Measurements from ENCODE around the gene RIMS4.

The RIMS4 gene

DNA sequence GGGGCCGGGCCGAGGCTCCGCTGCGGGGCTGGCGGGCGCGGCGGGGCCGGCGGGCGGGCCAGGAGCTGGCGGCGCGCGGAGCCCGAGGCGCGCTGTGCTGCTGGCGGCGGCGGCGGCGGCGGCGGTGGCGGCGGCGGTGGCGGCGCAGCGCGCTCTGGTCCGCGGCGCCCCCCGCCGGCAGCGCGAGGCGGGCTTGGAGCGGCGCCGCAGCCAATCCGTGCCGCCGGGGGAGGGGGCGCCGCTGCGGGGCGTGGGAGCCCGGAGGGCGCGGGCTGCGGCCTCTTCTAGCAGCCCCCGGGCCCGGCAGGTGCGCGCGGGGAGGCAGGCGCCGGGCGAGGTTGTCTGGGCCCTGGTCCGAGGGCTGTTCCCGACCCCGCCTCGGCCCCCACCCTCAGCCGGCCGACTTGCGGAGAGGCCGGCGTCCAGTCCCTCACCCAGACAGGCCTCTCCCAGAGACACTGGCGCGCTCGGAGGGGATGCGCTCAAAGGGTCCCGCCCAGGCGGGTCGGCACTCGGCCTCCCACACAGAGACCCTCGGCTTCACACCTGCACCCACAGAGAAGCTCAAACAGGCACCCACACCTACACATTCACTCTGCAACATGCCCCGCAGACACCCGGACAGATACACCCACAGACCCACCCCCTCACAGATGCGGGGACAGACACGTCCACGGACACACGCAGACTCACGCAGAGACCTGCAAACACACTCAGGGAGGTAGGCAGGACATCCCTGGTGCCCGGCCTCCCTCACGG is at the start of gene RIMS4:
Gene RIMS4, minus strand, starts transcription at position 156 of the 759 bp plus-strand sequence. CDS start 275 bp downstream, outside the sequence.
- no peak for DNase-seq (ENCODE audit: low spot score)

DNA sequence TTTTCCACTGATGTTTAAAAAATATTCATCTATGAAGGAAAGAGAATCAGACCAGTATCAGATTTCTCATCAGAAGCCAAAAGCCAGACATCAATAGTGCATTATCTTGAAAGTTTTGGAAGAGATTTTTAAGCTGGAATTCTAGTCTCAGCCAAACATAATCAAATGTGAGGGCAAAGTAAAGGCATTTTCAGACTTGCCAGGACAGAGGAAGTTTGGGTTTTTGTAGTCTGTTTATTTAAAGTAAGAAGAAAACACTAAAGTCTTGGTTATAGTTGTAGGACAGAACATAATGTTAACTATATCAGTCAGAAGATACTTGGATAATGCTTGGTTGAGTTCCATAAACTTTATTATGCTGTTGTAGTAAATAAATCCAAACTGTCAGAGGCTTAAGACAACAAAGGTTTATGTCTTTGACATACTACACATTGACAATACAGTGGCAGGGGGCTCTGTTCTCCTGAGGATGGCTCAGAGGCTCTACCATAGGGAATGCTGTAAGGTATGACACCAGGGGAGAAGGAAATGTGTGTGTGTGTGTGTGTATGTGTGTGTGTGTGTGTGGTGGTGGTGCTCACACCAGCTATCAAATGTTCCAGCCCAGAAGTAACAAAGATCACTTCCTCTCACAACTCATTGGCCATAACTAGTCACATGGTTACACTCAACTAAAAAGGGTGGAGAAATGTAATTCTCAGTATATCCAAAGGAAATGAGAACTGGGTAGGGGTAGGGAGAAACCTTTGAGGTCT is 48.4 kb upstream of the RIMS4 start:
- DNase-seq (ENCODE audit: low spot score): no peak

DNA sequence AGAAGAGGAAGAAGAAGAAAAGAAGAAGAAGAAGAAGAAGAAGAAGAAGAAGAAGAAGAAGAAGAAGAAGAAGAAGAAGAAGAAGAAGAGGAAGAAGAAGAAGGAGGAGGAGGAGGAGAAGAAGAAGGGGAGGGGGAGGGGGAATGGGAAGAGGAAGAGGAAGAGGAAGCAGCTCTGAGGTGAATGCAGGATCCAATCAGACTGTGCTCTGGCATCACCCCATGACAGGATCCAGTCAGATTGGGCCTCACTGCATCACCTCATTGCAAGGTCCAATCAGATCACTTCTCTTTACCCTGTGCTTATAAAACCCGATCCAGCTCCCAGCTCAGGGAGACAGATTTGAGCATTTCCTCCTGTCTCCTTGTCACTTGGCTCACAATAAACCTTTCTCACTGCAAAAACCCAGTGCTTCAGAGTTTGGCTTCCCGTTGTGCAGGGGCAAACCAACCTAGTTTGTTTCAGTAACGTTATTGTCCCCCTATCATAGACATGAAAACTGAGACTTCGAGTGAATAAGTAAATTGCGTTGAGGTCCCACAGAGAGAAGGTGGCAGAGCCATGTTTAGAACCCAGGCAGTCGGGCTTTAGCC is 46.6 kb upstream of the RIMS4 start:
- no peak for DNase-seq (ENCODE audit: low spot score)

DNA sequence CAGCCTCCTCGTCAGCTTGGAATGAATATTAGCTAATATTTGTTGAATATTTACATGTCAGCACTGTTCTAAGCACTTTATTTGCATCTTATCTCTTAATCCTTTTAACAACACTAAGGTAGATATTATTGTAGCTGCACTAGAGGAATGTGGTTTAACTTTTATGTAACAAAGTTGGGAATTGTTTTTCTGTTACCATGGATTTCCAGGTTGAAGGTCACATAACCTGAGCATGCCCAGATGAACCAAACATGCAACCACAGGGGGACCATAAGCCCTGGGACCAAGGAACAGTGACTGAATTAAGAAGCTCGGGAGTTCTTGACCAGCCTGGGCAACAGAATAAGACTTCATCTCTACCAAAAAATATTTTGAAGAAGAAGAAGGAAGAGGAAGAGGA is 46.1 kb upstream of the RIMS4 start:
- DNase-seq (ENCODE audit: low spot score): no peak

DNA sequence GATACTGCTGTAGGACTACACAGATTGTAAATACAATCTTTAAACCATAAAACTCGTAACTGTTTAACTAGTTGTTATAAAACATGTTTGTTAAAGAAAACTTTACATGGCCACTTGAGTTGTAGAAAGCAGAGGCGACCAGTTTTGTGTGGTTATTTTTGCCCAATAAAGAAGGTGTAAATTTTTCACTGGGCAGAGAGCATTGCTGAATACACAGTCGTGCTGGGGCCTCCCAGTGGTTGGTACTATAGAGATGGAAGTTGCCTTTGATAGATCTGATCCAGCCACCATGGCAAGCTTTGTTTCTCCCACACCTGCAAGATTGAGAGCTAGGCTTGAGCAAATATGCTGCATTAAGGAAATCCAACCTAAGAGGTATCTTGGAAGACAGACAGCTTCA is 41.2 kb upstream of the RIMS4 start:
- no peak for DNase-seq (ENCODE audit: low spot score)

DNA sequence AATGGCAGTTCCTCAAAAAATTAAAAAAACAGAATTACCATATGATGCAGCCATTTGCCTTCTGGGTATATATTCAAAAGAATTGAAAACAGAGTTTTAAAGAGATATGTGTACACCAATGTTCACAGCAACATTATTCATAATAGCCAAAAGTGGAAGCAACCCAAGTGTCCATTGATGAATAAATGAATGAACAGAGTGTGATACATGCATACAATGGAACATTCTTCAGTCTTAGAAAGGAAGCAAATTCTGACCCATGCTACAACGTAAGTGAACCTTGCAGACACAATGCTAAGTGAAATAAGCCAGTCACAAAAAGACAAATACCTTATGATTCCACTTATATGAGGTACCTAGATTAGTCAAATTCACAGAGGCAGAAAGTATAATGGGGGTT is 40.5 kb upstream of the RIMS4 start:
- DNase-seq (ENCODE audit: low spot score): no peak

DNA sequence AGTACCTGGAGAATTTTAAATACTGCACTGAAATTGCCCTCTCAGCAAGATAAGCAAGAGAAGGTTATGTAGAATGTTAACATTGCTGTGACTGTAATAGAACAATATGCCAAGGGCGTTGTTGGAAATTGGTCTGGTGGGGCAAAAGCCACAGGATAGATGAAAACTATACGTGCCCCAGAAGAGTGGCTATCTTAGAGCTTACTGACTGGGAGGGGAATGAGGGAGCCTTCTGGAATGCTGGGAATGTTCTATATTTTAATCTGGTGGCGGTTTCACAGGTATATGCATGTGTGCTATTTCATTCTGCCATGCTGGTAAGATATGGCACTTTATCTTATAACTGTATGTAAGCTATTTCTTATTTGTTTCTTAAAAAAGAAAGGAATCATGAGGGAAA is 39.9 kb upstream of the RIMS4 start:
- no peak for DNase-seq (ENCODE audit: low spot score)

DNA sequence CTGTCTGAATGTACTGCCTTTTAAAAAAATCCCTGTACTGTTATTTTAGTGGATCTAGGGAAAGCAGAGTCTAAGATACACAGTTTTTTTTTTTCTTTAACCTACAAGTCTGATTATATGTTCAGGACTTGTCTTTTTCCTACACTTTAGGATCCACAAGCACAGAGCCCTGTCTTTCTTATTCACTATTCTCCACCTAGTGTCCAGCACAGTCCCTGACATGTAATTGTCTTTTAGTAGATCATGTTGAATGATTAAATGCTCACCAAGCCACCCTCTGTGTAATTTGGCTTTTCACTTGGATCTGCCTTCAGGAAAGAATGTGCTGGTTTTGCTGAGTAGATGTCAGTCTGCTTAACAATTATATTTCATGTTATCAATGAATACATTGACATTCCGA is 39.4 kb upstream of the RIMS4 start:
- no peak for DNase-seq (ENCODE audit: low spot score)

DNA sequence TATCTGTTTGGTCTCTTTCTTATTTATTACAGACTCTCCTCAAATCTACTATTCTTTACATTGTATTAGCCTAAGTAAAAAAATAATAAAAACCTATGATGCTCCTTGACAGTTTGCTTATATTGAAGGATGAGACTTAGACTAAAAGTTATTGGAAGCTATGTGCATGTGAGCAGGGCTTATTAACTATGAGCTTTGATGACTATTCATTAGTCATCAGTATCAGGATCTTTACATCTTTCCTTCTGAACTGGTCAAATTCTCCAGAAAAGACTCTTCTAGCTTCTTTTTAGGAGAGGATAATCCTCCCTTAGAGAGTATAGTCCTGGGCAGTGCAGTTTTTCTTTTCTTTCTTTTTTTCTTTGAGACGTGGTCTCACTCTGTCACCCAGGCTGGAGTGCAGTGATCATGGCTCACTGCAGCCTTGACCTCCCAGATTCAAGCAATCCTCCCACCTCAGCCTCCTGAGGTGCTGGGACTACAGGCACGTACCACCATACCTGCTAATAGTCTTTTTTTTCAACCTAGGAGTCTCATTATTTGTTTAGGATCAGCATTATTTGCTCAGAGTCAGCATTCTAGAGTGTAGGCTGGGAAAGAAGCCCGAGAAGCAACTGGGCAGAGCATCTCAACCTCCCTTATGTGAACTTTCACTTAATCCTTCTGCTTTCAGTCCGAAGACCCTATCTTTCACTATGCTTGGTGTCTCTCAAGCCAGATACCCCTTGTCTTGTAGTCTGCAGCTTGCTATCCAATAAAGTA is 38.1 kb upstream of the RIMS4 start:
- no peak for DNase-seq (ENCODE audit: low spot score)

DNA sequence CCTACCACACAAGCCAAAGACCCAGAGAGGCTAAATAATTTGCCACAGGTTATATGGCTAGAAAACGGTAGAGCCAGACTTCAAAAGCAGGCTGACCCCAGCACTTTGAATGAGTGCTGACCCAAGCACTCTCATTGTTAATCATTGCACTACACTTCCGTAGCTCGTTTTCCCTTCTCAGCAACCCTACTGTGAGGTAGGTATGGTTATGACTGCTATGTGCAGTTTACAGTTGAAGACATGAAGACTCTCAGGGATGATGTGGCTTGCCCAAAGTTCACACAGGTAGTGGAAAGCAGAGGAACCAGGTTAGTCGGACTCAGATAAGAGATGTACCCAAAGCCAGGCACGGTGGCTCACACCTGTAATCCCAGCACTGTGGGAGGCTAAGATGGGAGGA is 33.5 kb upstream of the RIMS4 start:
- DNase-seq (ENCODE audit: low spot score): peak; percentile 47

DNA sequence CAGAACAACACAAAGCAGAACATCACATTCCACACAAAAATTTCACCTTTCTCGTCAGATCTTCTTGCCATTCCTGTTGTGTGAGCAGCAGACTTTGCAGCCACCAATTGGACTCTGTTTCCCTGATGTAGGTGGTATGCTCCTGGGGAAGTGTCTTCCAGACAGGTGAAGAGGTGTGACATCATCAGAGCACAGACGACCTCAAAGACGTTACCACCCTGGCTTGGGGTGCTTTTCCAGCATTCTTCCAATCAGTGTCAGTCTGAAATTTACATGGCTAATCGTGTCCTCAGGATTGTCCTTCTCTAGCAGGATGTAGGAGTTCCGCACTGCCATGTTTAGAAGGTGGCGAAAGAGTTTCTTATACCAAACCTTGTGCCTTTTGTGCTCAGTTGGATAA is 31.6 kb upstream of the RIMS4 start:
- DNase-seq (ENCODE audit: low spot score): no peak

DNA sequence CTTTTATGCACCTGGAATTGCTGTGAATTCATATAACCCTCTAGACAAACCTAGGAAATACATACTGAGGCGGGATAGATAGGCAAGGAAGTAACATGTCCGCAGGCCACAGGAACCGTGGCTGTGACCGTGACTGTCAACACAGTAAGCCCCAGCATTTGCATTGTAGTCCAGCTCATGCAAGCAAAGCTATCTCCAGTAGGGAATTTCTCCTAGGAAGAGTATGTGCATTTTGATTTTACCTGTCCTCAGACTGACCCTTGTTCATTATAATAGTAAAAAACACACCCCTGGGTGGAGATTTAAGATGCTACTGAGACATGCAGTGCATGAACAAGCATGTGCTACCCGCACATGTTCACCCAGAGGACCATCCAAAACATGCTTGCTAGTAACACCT is 30.5 kb upstream of the RIMS4 start:
- no peak for DNase-seq (ENCODE audit: low spot score)

DNA sequence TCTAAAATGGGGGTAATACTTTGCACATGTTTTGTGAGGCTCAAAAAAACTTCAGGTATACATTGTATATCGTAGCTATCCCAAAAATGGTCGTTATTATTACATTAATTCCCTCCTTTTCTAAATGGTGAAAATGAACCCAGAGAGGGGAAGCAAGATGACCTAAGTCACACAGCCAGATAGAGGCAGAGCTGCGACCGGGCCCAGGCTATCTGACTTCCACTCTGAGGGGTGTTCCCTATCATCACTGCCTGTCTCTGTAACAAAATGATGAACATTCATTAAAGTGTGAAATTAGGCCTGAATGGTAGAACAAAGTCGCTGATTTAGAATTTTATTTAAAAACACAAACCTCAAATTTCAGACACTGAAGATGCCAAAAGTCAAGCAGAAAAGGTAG is 29.1 kb upstream of the RIMS4 start:
- no peak for DNase-seq (ENCODE audit: low spot score)

DNA sequence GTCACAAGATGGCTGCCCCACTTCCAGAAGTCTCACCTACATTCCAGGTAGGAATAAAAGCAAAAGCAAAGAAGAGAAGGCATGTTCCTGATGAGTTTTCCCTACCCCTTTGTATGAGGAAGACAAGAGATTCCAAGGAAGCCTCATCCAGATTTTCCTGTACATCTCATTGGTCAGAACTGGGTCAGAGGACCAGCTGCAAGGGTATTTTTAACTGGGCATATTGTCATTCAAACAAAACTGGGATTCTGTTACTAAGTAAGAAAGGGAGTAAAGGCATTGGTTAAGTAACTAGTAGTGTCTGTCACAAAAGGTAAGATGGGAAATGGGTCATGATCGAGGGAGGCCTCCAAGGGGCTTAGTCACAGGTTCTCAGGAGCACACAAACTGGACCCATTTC is 28.2 kb upstream of the RIMS4 start:
- DNase-seq (ENCODE audit: low spot score): no peak

DNA sequence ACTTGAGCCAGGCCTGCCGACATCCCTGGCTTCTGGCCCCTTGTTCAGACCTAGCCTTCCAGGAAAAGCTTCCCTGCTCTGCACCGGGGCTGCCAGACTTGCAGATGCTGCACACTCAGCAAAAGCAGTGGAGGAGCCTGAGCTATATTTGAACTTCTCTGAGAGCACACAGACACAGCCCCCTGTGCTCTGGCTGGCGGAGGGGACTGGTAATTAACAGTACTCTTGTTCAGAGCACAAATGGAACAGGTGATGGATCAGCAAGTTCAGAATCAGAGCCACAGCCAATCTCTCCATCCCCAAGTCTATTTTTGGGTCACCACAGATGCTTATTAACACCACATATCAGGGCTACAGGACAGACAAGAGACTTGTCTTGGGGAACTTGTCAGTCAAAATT is 27.6 kb upstream of the RIMS4 start:
- no peak for DNase-seq (ENCODE audit: low spot score)

DNA sequence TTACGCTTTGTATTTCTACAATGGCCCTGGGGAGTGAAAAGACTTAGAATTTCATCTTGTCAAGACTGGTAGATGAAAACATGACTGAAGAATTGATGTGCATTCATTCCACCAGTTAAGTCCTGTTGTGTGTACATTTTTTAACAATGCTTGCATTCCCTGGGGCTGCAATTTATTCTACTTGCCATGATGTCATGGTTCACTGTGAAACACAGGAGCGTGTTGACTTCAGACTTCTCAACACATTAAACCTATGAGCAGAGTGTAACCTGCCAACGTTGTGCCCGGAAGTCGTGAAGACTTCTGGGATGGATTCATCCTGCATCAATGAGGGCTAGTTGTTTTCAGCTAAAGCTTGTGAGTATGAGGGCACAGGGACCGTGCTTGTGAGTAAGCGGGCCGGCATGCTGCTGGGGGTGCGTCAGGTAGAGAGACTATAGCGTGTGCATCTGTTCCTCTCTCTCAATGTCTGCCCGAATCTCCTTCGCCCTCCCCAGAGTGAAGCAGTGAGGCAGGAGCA is 26.3 kb upstream of the RIMS4 start:
- no peak for DNase-seq (ENCODE audit: low spot score)

DNA sequence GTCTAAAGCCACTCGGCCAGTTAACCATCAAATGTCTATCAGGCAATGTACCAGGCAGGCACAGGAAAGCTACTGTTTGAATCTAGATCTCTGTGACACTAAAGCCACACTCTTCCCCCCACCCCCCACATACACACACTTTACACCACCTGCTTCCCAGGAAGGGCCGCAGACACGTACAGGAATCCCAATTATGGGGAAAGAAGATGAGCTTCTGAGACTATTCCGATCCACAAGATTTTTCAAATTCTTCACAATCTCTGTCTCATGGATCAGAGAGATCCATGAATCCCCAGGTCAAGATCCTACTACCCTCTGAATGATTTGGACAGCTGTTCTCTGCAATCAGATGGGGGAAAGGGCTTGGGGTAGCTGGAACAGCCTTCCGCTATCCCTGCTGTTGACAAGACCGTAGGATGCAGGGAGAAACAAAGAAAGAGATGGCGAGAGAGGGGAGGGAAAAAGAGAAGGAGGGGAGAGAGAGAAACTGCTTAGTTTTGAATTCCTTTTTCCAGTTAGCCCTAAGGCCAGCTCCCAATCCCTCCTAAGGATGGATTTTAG is 25.4 kb upstream of the RIMS4 start:
- no peak for DNase-seq (ENCODE audit: low spot score)

DNA sequence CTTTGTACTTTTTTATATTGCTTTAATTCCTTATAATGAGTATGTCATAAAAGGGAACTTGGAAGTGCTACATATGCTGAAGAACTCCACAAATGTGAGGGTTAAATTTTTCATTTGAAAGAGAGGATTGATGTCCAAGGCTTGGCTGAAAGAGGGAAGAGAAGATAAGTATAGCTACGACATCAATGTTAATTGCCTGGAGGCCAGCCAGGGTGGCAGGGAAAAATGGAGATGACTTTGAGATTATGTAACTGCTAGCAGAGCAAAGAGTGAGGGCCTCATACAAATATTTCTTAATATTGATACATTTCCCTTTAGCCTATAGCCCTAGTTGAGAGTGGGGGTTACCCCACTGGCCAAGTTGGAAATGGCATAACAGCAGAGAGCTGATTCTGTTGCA is 24.8 kb upstream of the RIMS4 start:
- no peak for DNase-seq (ENCODE audit: low spot score)

DNA sequence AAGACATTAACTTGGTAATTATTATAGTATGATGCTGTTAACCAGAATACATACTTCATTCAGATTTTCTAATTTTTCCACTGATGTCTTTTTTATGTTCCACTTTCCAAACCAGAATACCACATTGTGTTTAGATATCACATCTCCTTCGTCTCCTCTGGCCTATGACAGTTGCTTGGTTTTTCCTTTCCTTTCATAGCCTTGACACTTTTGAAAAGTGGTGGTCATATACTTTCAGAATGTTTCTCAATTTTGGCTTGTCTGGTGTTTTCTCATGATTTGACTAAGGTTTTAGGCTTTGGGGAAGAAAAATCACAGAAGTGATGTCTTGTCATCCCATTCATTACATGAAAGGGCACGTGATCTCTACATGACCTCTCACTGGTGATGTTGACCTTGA is 24.3 kb upstream of the RIMS4 start:
- peak; percentile 6 for DNase-seq (ENCODE audit: low spot score)

DNA sequence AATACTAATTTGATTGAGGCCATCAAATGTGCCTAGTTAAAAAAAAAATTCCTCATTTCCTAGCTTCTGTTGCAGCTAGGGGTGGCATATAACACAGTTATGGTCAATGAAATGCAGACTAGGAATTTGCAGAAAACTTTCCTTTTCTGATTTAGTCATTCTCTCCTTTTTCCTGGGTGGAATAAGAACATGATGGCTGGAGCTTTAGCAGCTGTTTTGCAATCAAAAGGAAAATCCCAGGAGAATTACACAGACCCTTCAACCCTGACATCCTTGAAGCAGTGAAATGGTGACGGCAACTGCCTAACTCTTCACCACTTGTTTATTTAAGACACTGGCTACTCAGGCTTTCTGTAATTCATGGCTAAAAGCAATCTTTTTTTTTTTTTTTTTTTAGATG is 23.1 kb upstream of the RIMS4 start:
- DNase-seq (ENCODE audit: low spot score): no peak

DNA sequence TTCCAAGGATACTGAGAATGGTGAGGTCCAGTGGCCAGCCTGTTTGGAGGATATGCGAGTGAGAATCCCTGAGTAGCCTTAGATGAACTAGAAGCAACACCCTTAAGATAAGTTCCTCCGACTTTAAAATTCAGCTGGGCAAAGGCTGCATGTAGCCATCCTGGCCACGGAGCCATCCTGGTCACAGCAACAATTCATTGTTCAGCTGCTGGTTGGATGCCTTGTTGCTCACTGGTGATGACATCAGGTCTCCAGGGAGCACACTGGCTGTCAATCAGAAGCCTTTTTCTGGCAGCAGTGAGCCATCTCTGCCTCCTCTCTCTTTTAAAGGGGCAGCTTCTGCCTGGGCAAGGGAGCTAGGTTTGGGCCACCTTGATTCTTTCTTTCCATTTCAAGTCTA is 22.4 kb upstream of the RIMS4 start:
- DNase-seq (ENCODE audit: low spot score): no peak

DNA sequence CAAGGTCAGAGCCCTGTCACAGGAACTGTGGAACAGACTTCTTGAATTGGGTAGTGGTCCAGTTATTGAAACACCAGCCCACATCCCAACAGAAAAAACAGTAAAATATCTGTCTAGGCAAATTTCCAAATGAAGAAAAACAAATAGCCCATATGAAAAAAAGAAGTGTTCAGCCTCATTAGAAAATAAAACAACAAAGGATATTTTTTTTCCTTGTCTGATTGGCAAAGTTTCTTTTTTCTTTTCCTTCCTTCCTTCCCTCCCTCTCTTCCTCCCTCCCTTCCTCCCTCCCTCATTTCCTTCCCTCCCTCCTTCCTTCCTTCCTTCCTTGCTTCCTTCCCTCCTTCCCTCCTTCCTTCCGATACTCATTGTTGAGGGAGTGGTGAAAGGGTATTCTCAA is 20.6 kb upstream of the RIMS4 start:
- no peak for DNase-seq (ENCODE audit: low spot score)
